Measurements from ENCODE around the gene COL28A1.

GRCh38 chr7:7426676-7427075, 109.0 kb downstream of the COL28A1 start:
- TF ChIP-seq, protein P1, sequence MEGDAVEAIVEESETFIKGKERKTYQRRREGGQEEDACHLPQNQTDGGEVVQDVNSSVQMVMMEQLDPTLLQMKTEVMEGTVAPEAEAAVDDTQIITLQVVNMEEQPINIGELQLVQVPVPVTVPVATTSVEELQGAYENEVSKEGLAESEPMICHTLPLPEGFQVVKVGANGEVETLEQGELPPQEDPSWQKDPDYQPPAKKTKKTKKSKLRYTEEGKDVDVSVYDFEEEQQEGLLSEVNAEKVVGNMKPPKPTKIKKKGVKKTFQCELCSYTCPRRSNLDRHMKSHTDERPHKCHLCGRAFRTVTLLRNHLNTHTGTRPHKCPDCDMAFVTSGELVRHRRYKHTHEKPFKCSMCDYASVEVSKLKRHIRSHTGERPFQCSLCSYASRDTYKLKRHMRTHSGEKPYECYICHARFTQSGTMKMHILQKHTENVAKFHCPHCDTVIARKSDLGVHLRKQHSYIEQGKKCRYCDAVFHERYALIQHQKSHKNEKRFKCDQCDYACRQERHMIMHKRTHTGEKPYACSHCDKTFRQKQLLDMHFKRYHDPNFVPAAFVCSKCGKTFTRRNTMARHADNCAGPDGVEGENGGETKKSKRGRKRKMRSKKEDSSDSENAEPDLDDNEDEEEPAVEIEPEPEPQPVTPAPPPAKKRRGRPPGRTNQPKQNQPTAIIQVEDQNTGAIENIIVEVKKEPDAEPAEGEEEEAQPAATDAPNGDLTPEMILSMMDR (IDR thresholded peaks at IDR 0.05) = no peak
- TF ChIP-seq POLR2A (IDR thresholded peaks at IDR 0.05) = no peak
